ENCODE results near the gene MAST3.

DNA sequence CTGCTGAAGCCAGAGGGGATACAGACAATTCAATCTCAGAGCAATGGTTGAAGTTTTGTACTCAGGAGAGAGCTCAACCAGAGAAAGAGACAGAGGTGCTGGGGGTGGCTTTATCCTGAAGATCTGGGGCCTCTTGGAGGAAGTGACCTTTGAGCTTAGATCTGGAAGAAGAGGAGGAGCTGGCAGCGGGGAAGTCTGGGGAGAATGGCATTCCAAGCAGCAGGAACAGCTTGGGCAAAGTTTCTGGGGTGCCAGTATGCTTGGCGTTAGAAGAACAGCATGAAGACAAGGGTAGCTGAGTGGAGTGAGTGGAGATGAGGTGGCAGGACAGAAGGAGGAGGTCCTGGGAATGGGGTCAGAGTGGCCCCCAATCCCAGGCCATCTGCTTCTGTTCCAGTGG lies 11.3 kb downstream of the MAST3 start:
- TF ChIP-seq, protein P1, sequence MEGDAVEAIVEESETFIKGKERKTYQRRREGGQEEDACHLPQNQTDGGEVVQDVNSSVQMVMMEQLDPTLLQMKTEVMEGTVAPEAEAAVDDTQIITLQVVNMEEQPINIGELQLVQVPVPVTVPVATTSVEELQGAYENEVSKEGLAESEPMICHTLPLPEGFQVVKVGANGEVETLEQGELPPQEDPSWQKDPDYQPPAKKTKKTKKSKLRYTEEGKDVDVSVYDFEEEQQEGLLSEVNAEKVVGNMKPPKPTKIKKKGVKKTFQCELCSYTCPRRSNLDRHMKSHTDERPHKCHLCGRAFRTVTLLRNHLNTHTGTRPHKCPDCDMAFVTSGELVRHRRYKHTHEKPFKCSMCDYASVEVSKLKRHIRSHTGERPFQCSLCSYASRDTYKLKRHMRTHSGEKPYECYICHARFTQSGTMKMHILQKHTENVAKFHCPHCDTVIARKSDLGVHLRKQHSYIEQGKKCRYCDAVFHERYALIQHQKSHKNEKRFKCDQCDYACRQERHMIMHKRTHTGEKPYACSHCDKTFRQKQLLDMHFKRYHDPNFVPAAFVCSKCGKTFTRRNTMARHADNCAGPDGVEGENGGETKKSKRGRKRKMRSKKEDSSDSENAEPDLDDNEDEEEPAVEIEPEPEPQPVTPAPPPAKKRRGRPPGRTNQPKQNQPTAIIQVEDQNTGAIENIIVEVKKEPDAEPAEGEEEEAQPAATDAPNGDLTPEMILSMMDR (conservative IDR thresholded peaks at IDR 0.05) = no peak
- no peak for TF ChIP-seq ZFX (IDR thresholded peaks at IDR 0.05)
